ENCODE data around the gene CEBPG.

CEBPG gene

GRCh38 chr19:33382006-33382405, 8.5 kb downstream of the CEBPG start:
- no peak overlapping the region for H3K4me3 ChIP-seq (ENCODE audit: low read depth, low read length)
- H3K27me3 ChIP-seq (ENCODE audit: control insufficient read depth, insufficient read depth, low read length), result no peaks in the 10 kb centered on the region
- no peaks in the 10 kb centered on the region for H3K9me3 ChIP-seq (ENCODE audit: control insufficient read depth, insufficient read depth, low read length)
- no peak overlapping the region for H3K9ac ChIP-seq (ENCODE audit: low read depth, low read length)
- no peak overlapping the region for H3K27ac ChIP-seq (ENCODE audit: low read depth, low read length)
- peaks cover 38% of the 10 kb centered on the region for H3K4me1 ChIP-seq (ENCODE audit: control insufficient read depth, insufficient read depth, low read length)
- peaks cover 34% of the 10 kb centered on the region for H3K36me3 ChIP-seq (ENCODE audit: control insufficient read depth, insufficient read depth, low read length)

- Histone ChIP-seq H3K27me3 (ENCODE audit: control insufficient read depth, insufficient read depth, low read length) (no peaks in the 10 kb centered on the region), H3K9me3 (ENCODE audit: control insufficient read depth, insufficient read depth, low read length) (no peaks in the 10 kb centered on the region), H3K36me3 (ENCODE audit: control insufficient read depth, insufficient read depth, low read length) (peaks cover 38% of the 10 kb centered on the region), H3K4me3 (ENCODE audit: low read depth, low read length) (no peak overlapping the region), H3K4me1 (ENCODE audit: control insufficient read depth, insufficient read depth, low read length) (peaks cover 28% of the 10 kb centered on the region), H3K9ac (ENCODE audit: low read depth, low read length) (no peak overlapping the region), H3K27ac (ENCODE audit: low read depth, low read length) (no peak overlapping the region)
Measured at GRCh38 chr19:33382982-33383381, 9.5 kb downstream of the CEBPG start.

GRCh38 chr19:33383720-33384292, 10.3 kb downstream of the CEBPG start:
- H3K36me3 ChIP-seq (ENCODE audit: control insufficient read depth, insufficient read depth, low read length), result peaks cover 38% of the 10 kb centered on the region
- no peaks in the 10 kb centered on the region for H3K27me3 ChIP-seq (ENCODE audit: control insufficient read depth, insufficient read depth, low read length)
- H3K9ac ChIP-seq (ENCODE audit: low read depth, low read length), result no peak overlapping the region
- H3K27ac ChIP-seq (ENCODE audit: low read depth, low read length), result no peak overlapping the region
- H3K9me3 ChIP-seq (ENCODE audit: control insufficient read depth, insufficient read depth, low read length), result no peaks in the 10 kb centered on the region
- peaks cover 20% of the 10 kb centered on the region for H3K4me1 ChIP-seq (ENCODE audit: control insufficient read depth, insufficient read depth, low read length)
- H3K4me3 ChIP-seq (ENCODE audit: low read depth, low read length), result no peak overlapping the region

GRCh38 chr19:33384983-33385382, 11.5 kb downstream of the CEBPG start:
- H3K36me3 ChIP-seq (ENCODE audit: control insufficient read depth, insufficient read depth, low read length), result peaks cover 28% of the 10 kb centered on the region
- no peak overlapping the region for H3K4me3 ChIP-seq (ENCODE audit: low read depth, low read length)
- H3K27ac ChIP-seq (ENCODE audit: low read depth, low read length), result no peak overlapping the region

GRCh38 chr19:33385956-33386355, 12.4 kb downstream of the CEBPG start:
- Histone ChIP-seq H3K4me1 (ENCODE audit: control insufficient read depth, insufficient read depth, low read length) (peaks cover 14% of the 10 kb centered on the region; the same call in 1 of the 2 replicates), H3K27me3 (ENCODE audit: control insufficient read depth, insufficient read depth, low read length) (no peaks in the 10 kb centered on the region)

More at GRCh38 chr19:33384983-33385382, 11.5 kb downstream of the CEBPG start:
- H3K9ac ChIP-seq (ENCODE audit: low read depth, low read length), result no peak overlapping the region
- H3K9me3 ChIP-seq (ENCODE audit: control insufficient read depth, insufficient read depth, low read length), result no peaks in the 10 kb centered on the region
- H3K4me1 ChIP-seq (ENCODE audit: control insufficient read depth, insufficient read depth, low read length), result peaks cover 16% of the 10 kb centered on the region; the same call in 1 of the 2 replicates
- no peaks in the 10 kb centered on the region for H3K27me3 ChIP-seq (ENCODE audit: control insufficient read depth, insufficient read depth, low read length)

GRCh38 chr19:33386361-33386858, 12.9 kb downstream of the CEBPG start:
- Histone ChIP-seq H3K27me3 (ENCODE audit: control insufficient read depth, insufficient read depth, low read length) (no peaks in the 10 kb centered on the region), H3K4me3 (ENCODE audit: low read depth, low read length) (no peak overlapping the region), H3K4me1 (ENCODE audit: control insufficient read depth, insufficient read depth, low read length) (peaks cover 9% of the 10 kb centered on the region; the same call in 1 of the 2 replicates), H3K9ac (ENCODE audit: low read depth, low read length) (no peak overlapping the region), H3K36me3 (ENCODE audit: control insufficient read depth, insufficient read depth, low read length) (peaks cover 16% of the 10 kb centered on the region; the same call in 1 of the 2 replicates), H3K9me3 (ENCODE audit: control insufficient read depth, insufficient read depth, low read length) (no peaks in the 10 kb centered on the region), H3K27ac (ENCODE audit: low read depth, low read length) (no peak overlapping the region)

More at GRCh38 chr19:33385956-33386355, 12.4 kb downstream of the CEBPG start:
- H3K27ac ChIP-seq (ENCODE audit: low read depth, low read length), result no peak overlapping the region
- H3K4me3 ChIP-seq (ENCODE audit: low read depth, low read length), result no peak overlapping the region
- no peak overlapping the region for H3K9ac ChIP-seq (ENCODE audit: low read depth, low read length)
- H3K9me3 ChIP-seq (ENCODE audit: control insufficient read depth, insufficient read depth, low read length), result no peaks in the 10 kb centered on the region
- peaks cover 20% of the 10 kb centered on the region; the same call in 1 of the 2 replicates for H3K36me3 ChIP-seq (ENCODE audit: control insufficient read depth, insufficient read depth, low read length)

GRCh38 chr19:33387351-33388230, 14.1 kb downstream of the CEBPG start:
- Histone ChIP-seq H3K4me3 (ENCODE audit: low read depth, low read length) (no peak overlapping the region), H3K27ac (ENCODE audit: low read depth, low read length) (no peak overlapping the region), H3K27me3 (ENCODE audit: control insufficient read depth, insufficient read depth, low read length) (no peaks in the 10 kb centered on the region), H3K9me3 (ENCODE audit: control insufficient read depth, insufficient read depth, low read length) (no peaks in the 10 kb centered on the region), H3K36me3 (ENCODE audit: control insufficient read depth, insufficient read depth, low read length) (peaks cover 14% of the 10 kb centered on the region; the same call in 1 of the 2 replicates), H3K4me1 (ENCODE audit: control insufficient read depth, insufficient read depth, low read length) (no peaks in the 10 kb centered on the region), H3K9ac (ENCODE audit: low read depth, low read length) (no peak overlapping the region)

GRCh38 chr19:33388231-33388724, 14.8 kb downstream of the CEBPG start:
- H3K27me3 ChIP-seq (ENCODE audit: control insufficient read depth, insufficient read depth, low read length), result no peaks in the 10 kb centered on the region
- H3K4me1 ChIP-seq (ENCODE audit: control insufficient read depth, insufficient read depth, low read length), result no peaks in the 10 kb centered on the region
- no peak overlapping the region for H3K27ac ChIP-seq (ENCODE audit: low read depth, low read length)
- no peaks in the 10 kb centered on the region for H3K9me3 ChIP-seq (ENCODE audit: control insufficient read depth, insufficient read depth, low read length)
- H3K4me3 ChIP-seq (ENCODE audit: low read depth, low read length), result no peak overlapping the region
- H3K9ac ChIP-seq (ENCODE audit: low read depth, low read length), result no peak overlapping the region
- peaks cover 14% of the 10 kb centered on the region; the same call in 1 of the 2 replicates for H3K36me3 ChIP-seq (ENCODE audit: control insufficient read depth, insufficient read depth, low read length)

- no peak overlapping the region for H3K9ac ChIP-seq (ENCODE audit: low read depth, low read length)
- H3K4me1 ChIP-seq (ENCODE audit: control insufficient read depth, insufficient read depth, low read length), result no peaks in the 10 kb centered on the region
- H3K4me3 ChIP-seq (ENCODE audit: low read depth, low read length), result no peak overlapping the region
- no peaks in the 10 kb centered on the region for H3K27me3 ChIP-seq (ENCODE audit: control insufficient read depth, insufficient read depth, low read length)
- H3K36me3 ChIP-seq (ENCODE audit: control insufficient read depth, insufficient read depth, low read length), result peaks cover 14% of the 10 kb centered on the region; the same call in 1 of the 2 replicates
- no peak overlapping the region for H3K27ac ChIP-seq (ENCODE audit: low read depth, low read length)
- H3K9me3 ChIP-seq (ENCODE audit: control insufficient read depth, insufficient read depth, low read length), result no peaks in the 10 kb centered on the region
Measured at GRCh38 chr19:33388725-33389420, 15.4 kb downstream of the CEBPG start.

- Histone ChIP-seq H3K36me3 (ENCODE audit: control insufficient read depth, insufficient read depth, low read length) (peaks cover 14% of the 10 kb centered on the region; the same call in 1 of the 2 replicates), H3K27ac (ENCODE audit: low read depth, low read length) (no peak overlapping the region), H3K9ac (ENCODE audit: low read depth, low read length) (no peak overlapping the region), H3K27me3 (ENCODE audit: control insufficient read depth, insufficient read depth, low read length) (no peaks in the 10 kb centered on the region), H3K4me1 (ENCODE audit: control insufficient read depth, insufficient read depth, low read length) (no peaks in the 10 kb centered on the region), H3K4me3 (ENCODE audit: low read depth, low read length) (no peak overlapping the region), H3K9me3 (ENCODE audit: control insufficient read depth, insufficient read depth, low read length) (no peaks in the 10 kb centered on the region)
Measured at GRCh38 chr19:33389421-33390100, 16.1 kb downstream of the CEBPG start.

Data from HUES48 (cell line).